D341Med (cell line): Measurements from ENCODE around the gene PTPRR.

Source experiments
- DNase-seq: peaks from one replicate; pipeline ENCODE4 v3.0.0; 2012; ENCODE audit warnings: low spot score

Gene PTPRR

GRCh38 chr12:70796989-70797388 is 123.5 kb downstream of the PTPRR start:
- DNase-seq, result no peak

GRCh38 chr12:70795608-70796007 is 124.9 kb downstream of the PTPRR start:
- no peak for DNase-seq

GRCh38 chr12:70794131-70794530 is 126.4 kb downstream of the PTPRR start:
- DNase-seq, result no peak

- no peak for DNase-seq
These were observed 131.8 kb downstream of the PTPRR start for GRCh38 chr12:70788774-70789173.

GRCh38 chr12:70787612-70788011 is 132.9 kb downstream of the PTPRR start:
- DNase-seq, result no peak

GRCh38 chr12:70785896-70786295 is 134.6 kb downstream of the PTPRR start:
- no peak for DNase-seq

GRCh38 chr12:70784042-70784668 is 136.4 kb downstream of the PTPRR start:
- DNase-seq, result no peak

- DNase-seq, result no peak
These were observed 137.1 kb downstream of the PTPRR start for GRCh38 chr12:70783455-70783854.

GRCh38 chr12:70779250-70779649 is 141.3 kb downstream of the PTPRR start:
- no peak for DNase-seq

- peak; percentile 65 for DNase-seq
These were observed 146.5 kb downstream of the PTPRR start for GRCh38 chr12:70774055-70774454.

- DNase-seq, result no peak
These were observed 147.7 kb downstream of the PTPRR start for GRCh38 chr12:70772836-70773235.

- DNase-seq, result no peak
These were observed 149.0 kb downstream of the PTPRR start for GRCh38 chr12:70771581-70771980.

GRCh38 chr12:70763666-70764065 is 156.9 kb downstream of the PTPRR start:
- no peak for DNase-seq

GRCh38 chr12:70762000-70762399 is 158.5 kb downstream of the PTPRR start:
- no peak for DNase-seq

GRCh38 chr12:70759161-70759918 is 161.2 kb downstream of the PTPRR start:
- no peak for DNase-seq

- DNase-seq, result no peak
These were observed 162.1 kb downstream of the PTPRR start for GRCh38 chr12:70758494-70758845.

- no peak for DNase-seq
These were observed 162.6 kb downstream of the PTPRR start for GRCh38 chr12:70757830-70758493.

- DNase-seq, result no peak
These were observed 163.7 kb downstream of the PTPRR start for GRCh38 chr12:70756791-70757190.

GRCh38 chr12:70756118-70756517 is 164.4 kb downstream of the PTPRR start:
- DNase-seq, result no peak

GRCh38 chr12:70754330-70754741 is 166.2 kb downstream of the PTPRR start:
- DNase-seq, result no peak

- DNase-seq, result no peak
These were observed 168.2 kb downstream of the PTPRR start for GRCh38 chr12:70752327-70752726.

- no peak for DNase-seq
These were observed 170.6 kb downstream of the PTPRR start for GRCh38 chr12:70749931-70750330.

- DNase-seq, result no peak
These were observed 171.7 kb downstream of the PTPRR start for GRCh38 chr12:70748809-70749208.
